ENCODE data around the gene NECAP2.

DNA sequence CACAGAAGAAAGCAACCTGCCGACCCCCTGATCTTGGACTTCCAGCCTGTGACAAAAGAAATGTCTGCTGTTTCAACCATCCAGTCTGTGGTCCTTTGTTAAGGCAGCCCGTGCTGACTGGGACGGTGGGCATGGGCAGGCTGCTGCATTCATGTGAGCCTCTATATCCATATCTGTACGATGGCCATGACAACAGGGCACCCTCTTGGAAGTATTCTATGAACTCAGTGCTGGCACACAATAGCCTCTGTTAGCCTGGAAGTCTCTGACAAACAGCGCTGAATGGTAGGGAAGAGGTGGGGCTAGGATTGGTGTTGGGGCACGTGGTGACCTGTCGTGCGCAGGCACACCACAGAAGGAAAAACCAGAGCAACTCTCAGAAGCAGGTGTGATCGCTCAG, 33.7 kb upstream of the NECAP2 start:
- no peak for TF ChIP-seq POLR2A (IDR thresholded peaks at IDR 0.05)
- TF ChIP-seq, protein P1, sequence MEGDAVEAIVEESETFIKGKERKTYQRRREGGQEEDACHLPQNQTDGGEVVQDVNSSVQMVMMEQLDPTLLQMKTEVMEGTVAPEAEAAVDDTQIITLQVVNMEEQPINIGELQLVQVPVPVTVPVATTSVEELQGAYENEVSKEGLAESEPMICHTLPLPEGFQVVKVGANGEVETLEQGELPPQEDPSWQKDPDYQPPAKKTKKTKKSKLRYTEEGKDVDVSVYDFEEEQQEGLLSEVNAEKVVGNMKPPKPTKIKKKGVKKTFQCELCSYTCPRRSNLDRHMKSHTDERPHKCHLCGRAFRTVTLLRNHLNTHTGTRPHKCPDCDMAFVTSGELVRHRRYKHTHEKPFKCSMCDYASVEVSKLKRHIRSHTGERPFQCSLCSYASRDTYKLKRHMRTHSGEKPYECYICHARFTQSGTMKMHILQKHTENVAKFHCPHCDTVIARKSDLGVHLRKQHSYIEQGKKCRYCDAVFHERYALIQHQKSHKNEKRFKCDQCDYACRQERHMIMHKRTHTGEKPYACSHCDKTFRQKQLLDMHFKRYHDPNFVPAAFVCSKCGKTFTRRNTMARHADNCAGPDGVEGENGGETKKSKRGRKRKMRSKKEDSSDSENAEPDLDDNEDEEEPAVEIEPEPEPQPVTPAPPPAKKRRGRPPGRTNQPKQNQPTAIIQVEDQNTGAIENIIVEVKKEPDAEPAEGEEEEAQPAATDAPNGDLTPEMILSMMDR (IDR thresholded peaks at IDR 0.05) = no peak
